H9 (cell line): ENCODE measurements around the gene PDCL3. TPM values are rescaled to one million over a fixed set of nuclear protein-coding genes. Genes with fewer than 3 reads are reported as not detected.

Experiments
- DNase-seq: peaks from one replicate; pipeline ENCODE4 v3.0.0-alpha.2; 2017
- H2AFZ ChIP-seq: one replicate; pipeline ENCODE4 v1.6.1; 2013; ENCODE audit warnings: mild to moderate bottlenecking, low read length, control low read depth, moderate library complexity
- H2AK5ac ChIP-seq: 2 replicates; pipeline ENCODE4 v1.6.1; 2013; ENCODE audit warnings: low read length, control low read depth, mixed read lengths; ENCODE audit not compliant: insufficient read length
- H2BK120ac ChIP-seq: one replicate; pipeline ENCODE4 v1.6.1; 2013; ENCODE audit warnings: low read depth, mild to moderate bottlenecking, low read length, control low read depth, inconsistent platforms; ENCODE audit not compliant: poor library complexity, severe bottlenecking
- H2BK12ac ChIP-seq: 2 replicates; pipeline ENCODE4 v1.6.1; 2013; ENCODE audit warnings: low read length, control low read depth, mixed read lengths, low read depth; ENCODE audit not compliant: insufficient read length
- H2BK15ac ChIP-seq: 2 replicates; pipeline ENCODE4 v1.6.1; 2013; ENCODE audit warnings: low read depth, low read length, control low read depth
- H2BK20ac ChIP-seq: one replicate; pipeline ENCODE4 v1.6.1; 2013; ENCODE audit warnings: low read depth, mild to moderate bottlenecking, low read length, control low read depth, inconsistent platforms; ENCODE audit not compliant: poor library complexity, severe bottlenecking
- H2BK5ac ChIP-seq: 2 replicates; pipeline ENCODE4 v1.6.1; 2013; ENCODE audit warnings: low read length, control low read depth, mixed read lengths; ENCODE audit not compliant: insufficient read length
- H3K14ac ChIP-seq: 2 replicates; pipeline ENCODE4 v1.6.1; 2013; ENCODE audit warnings: low read length, control low read depth; ENCODE audit not compliant: insufficient read depth
- H3K18ac ChIP-seq: 2 replicates; pipeline ENCODE4 v1.6.1; 2013; ENCODE audit warnings: low read depth, mild to moderate bottlenecking, mixed read lengths, low read length, control low read depth; ENCODE audit not compliant: insufficient read length
- H3K23ac ChIP-seq: 2 replicates; pipeline ENCODE4 v1.6.1; 2013; ENCODE audit warnings: low read length, control low read depth, mixed read lengths, low read depth; ENCODE audit not compliant: insufficient read length
- H3K23me2 ChIP-seq: 2 replicates; pipeline ENCODE4 v1.6.1; 2013; ENCODE audit warnings: low read depth, mild to moderate bottlenecking, mixed read lengths, low read length, control low read depth; ENCODE audit not compliant: insufficient read length, poor library complexity, severe bottlenecking
- H3K27ac ChIP-seq: 2 replicates; pipeline ENCODE4 v1.5.1; 2013; ENCODE audit warnings: low read length, control low read depth, mixed read lengths, low read depth; ENCODE audit not compliant: insufficient read length
- H3K27me3 ChIP-seq: 2 replicates; pipeline ENCODE4 v1.6.1; 2013; ENCODE audit warnings: low read length, control low read depth, inconsistent platforms; ENCODE audit not compliant: insufficient read depth
- H3K4ac ChIP-seq: 2 replicates; pipeline ENCODE4 v1.6.1; 2013; ENCODE audit warnings: low read depth, mild to moderate bottlenecking, control low read depth, inconsistent platforms, low read length, moderate library complexity
- H3K4me1 ChIP-seq: 2 replicates; pipeline ENCODE4 v1.6.1; 2013; ENCODE audit warnings: low read length, control low read depth, inconsistent platforms; ENCODE audit not compliant: insufficient read depth
- H3K4me2 ChIP-seq: 2 replicates; pipeline ENCODE4 v1.6.1; 2013; ENCODE audit warnings: low read length, control low read depth, mixed read lengths; ENCODE audit not compliant: insufficient read length, insufficient read depth
- H3K56ac ChIP-seq: 2 replicates; pipeline ENCODE4 v1.6.1; 2013; ENCODE audit warnings: low read depth, mild to moderate bottlenecking, mixed read lengths, low read length, control low read depth; ENCODE audit not compliant: insufficient read length
- H3K79me1 ChIP-seq: 2 replicates; pipeline ENCODE4 v1.6.1; 2013; ENCODE audit warnings: low read depth, mild to moderate bottlenecking, moderate library complexity, low read length, control low read depth, inconsistent platforms; ENCODE audit not compliant: insufficient read depth, poor library complexity, severe bottlenecking
- H3K79me2 ChIP-seq: 2 replicates; pipeline ENCODE4 v1.6.1; 2013; ENCODE audit warnings: low read length, control low read depth, inconsistent platforms; ENCODE audit not compliant: insufficient read depth
- H3K9ac ChIP-seq: 2 replicates; pipeline ENCODE4 v1.6.1; 2013; ENCODE audit warnings: low read length, control low read depth, mixed read lengths; ENCODE audit not compliant: insufficient read length; ENCODE audit errors: extremely low read depth
- H3K9me3 ChIP-seq: one replicate; pipeline ENCODE4 v1.6.1; 2013; ENCODE audit warnings: low read depth, low read length, inconsistent platforms; ENCODE audit not compliant: control insufficient read depth
- H3T11ph ChIP-seq: one replicate; pipeline ENCODE4 v1.6.1; 2013; ENCODE audit warnings: mild to moderate bottlenecking, low read length, control low read depth, inconsistent platforms
- H4K20me1 ChIP-seq: one replicate; pipeline ENCODE4 v1.6.1; 2013; ENCODE audit not compliant: control insufficient read depth, insufficient read length, insufficient read depth
- H4K5ac ChIP-seq: 2 replicates; pipeline ENCODE4 v1.6.1; 2013; ENCODE audit warnings: low read depth, mild to moderate bottlenecking, mixed read lengths, low read length, control low read depth; ENCODE audit not compliant: insufficient read length
- H4K8ac ChIP-seq: replicated peaks from 2 replicates; pipeline ENCODE4 v1.6.1; 2013; ENCODE audit warnings: low read length, control low read depth, mixed read lengths, low read depth; ENCODE audit not compliant: insufficient read length
- H4K91ac ChIP-seq: 2 replicates; pipeline ENCODE4 v1.6.1; 2013; ENCODE audit warnings: low read depth, mild to moderate bottlenecking, moderate library complexity, mixed read lengths, low read length, control low read depth; ENCODE audit not compliant: insufficient read length
- H3K27ac Mint-ChIP-seq, 3 experiments: 2 replicates in 2 of 3; 3 replicates in 1 of 3; pipeline ENCODE4 v1.8.0; 2020 to 2021; ENCODE audit warnings: mixed read lengths in 3 of 3, mild to moderate bottlenecking in 1 of 3, moderate library complexity in 1 of 3
- H3K27me3 Mint-ChIP-seq: 2 replicates; pipeline ENCODE4 v1.8.0; 2021; ENCODE audit warnings: low read depth, mild to moderate bottlenecking, moderate library complexity, mixed read lengths
- H3K36me3 Mint-ChIP-seq, 3 experiments: 2 replicates in 2 of 3; 3 replicates in 1 of 3; pipeline ENCODE4 v1.8.0; 2020 to 2021; ENCODE audit warnings: low read depth in 3 of 3, mixed read lengths in 3 of 3; ENCODE audit not compliant: insufficient read depth in 1 of 3
- H3K4me1 Mint-ChIP-seq, 2 experiments: 2 replicates each; pipeline ENCODE4 v1.8.0; 2020; ENCODE audit warnings: mixed read lengths in 2 of 2
- H3K4me3 Mint-ChIP-seq, 2 experiments: 2 replicates in 1 of 2; 3 replicates in 1 of 2; pipeline ENCODE4 v1.8.0; 2020 to 2021; ENCODE audit warnings: mild to moderate bottlenecking in 2 of 2, mixed read lengths in 2 of 2, moderate library complexity in 1 of 2
- H3K9me3 Mint-ChIP-seq, 2 experiments: 2 replicates in 1 of 2; 3 replicates in 1 of 2; pipeline ENCODE4 v1.8.0; 2020; ENCODE audit warnings: mild to moderate bottlenecking in 2 of 2, mixed read lengths in 2 of 2, moderate library complexity in 1 of 2
- CTCF ChIP-seq: fragments of 200-600 bp; sonication (generic); conservative IDR thresholded peaks from 3 replicates; pipeline ENCODE4 v1.8.0; 2021; ENCODE audit warnings: antibody characterized with exemption, mild to moderate bottlenecking
- WGBS: extraction: QIAGEN DNeasy Blood & Tissue Kit; methylation state at CpG from one replicate; pipeline ENCODE4 v1.1.7; 2013; ENCODE audit warnings: missing lambda C conversion rate, low lambda C conversion rate, mixed read lengths; ENCODE audit not compliant: insufficient read length; ENCODE audit errors: extremely low coverage; 5-methylcytosine and 5-hydroxymethylcytosine counted together
- total RNA-seq: library from RNA; stranded (reverse); gene quantifications from 2 replicates; pipeline ENCODE4 v1.2.1, GENCODE V29; 2021

PDCL3 gene
- total RNA-seq, 1 experiment from 2014 or later = 39.4 TPM

- Histone ChIP-seq H4K5ac (no peak overlapping the region), H3K4ac (no peak overlapping the region), H3K9me3 (no peaks in the 10 kb centered on the region), H3K9ac (no peak overlapping the region), H4K91ac (no peak overlapping the region), H2BK120ac (no peak overlapping the region), H2BK20ac (no peak overlapping the region), H2BK12ac (no peak overlapping the region), H3K14ac (no peak overlapping the region), H3K23ac (no peak overlapping the region), H4K20me1 (no peaks in the 10 kb centered on the region), H3K18ac (no peak overlapping the region), H3K79me1 (no peaks in the 10 kb centered on the region), H3K27ac (no peak overlapping the region), H3K23me2 (peaks cover 2% of the 10 kb centered on the region), H2AFZ (no peak overlapping the region), H2AK5ac (no peak overlapping the region), H3T11ph (no peak overlapping the region), H3K27me3 (no peaks in the 10 kb centered on the region), H3K79me2 (no peaks in the 10 kb centered on the region), H3K4me2 (no peak overlapping the region), H2BK15ac (no peak overlapping the region; the same call in 1 of the 2 replicates), H3K4me1 (no peaks in the 10 kb centered on the region), H2BK5ac (no peak overlapping the region), H3K56ac (no peak overlapping the region), H4K8ac (peak overlapping the region; percentile 48)
- H3K4me3 Mint-ChIP-seq = no peak overlapping the region
- TF ChIP-seq CTCF = no peak
- H3K9me3 Mint-ChIP-seq = peaks cover 0 to under 1% of the 10 kb centered on the region in 2 experiments; a peak in 2 of 5 replicates
- no peak overlapping the region for H3K27ac Mint-ChIP-seq
- no CpG with 5 or more reads among the region's 6 CpGs for WGBS
- no peaks in the 10 kb centered on the region for H3K4me1 Mint-ChIP-seq
- H3K36me3 Mint-ChIP-seq = 0 out of 7 replicates have a peak, but pooled peaks cover 0 to under 1% (median 0%) of the 10 kb centered on the region in 3 experiments
- DNase-seq = no peak
- H3K27me3 Mint-ChIP-seq = no peaks in the 10 kb centered on the region
Observed at GRCh38 chr2:100615471-100615870, 52.7 kb downstream of the PDCL3 start.
